Measurements from ENCODE around the gene RAB4B.

DNA sequence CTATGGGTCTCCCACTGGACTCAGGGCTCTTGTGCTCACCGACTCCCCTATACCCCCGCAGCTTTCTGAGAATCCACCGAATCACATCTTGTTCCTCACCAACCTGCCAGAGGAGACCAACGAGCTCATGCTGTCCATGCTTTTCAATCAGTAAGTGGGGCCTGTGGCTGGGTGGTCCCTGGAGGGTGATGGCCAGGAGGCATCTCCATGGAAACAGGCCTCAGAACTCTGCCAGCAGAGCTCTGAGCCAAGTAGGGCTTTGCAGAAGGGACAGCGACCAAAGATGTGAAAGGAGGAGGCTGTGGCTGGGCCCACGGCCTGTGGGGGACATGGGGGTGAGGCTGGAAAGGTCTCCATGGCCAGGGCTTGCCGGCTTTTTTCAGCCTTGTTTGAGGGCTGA, 14.5 kb upstream of the RAB4B start:
- TF ChIP-seq GATA2 (IDR thresholded peaks at IDR 0.05; ENCODE audit: low read depth, low read length) (no peak), GATA3 (IDR thresholded peaks at IDR 0.05; ENCODE audit: low read depth, low read length) (no peak)
